ENCODE results near the gene NDUFS6. TPM values are rescaled to one million over a fixed set of nuclear protein-coding genes. Genes with fewer than 3 reads are reported as not detected.
"Not testable (repeated sequence)": the region's sequence is repeated elsewhere in the genome, so short reads cannot be mapped to it uniquely, and the experiment has no call there.

NDUFS6 gene
- total RNA-seq, 1 donor from 2014 or later, result 26.8 TPM

DNA sequence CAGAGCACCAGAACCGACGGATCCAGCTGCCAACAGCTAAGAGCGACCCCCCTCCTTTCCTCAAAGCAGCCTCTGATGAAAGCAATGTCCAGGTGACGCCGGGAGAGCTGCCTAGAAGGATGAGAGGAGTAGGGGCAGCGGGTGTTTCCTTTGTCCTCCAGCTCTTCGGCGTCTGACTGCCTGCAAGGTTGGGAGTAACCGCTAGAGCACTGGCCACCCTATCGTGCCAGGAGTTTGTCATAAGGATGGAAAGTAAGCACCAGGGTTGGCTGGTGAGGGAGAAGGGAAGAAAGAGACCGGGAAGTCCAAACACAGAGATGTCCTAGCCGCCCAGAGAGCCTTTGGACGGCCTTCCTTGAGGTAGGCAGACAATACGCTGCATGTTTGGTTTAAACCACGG lies 12.4 kb upstream of the NDUFS6 start:
- intact Hi-C loops (cut with DNase I), result no loop called here
- no peak overlapping the region for H3K4me3 ChIP-seq
- no peak for DNase-seq (ENCODE audit: extremely low spot score in 2 of 2)
- H3K9me3 ChIP-seq, result no peaks in the 10 kb centered on the region
- H3K27me3 ChIP-seq, result no peaks in the 10 kb centered on the region
- no peaks in the 10 kb centered on the region for H3K36me3 ChIP-seq
- H3K4me1 ChIP-seq, result peaks cover 6% of the 10 kb centered on the region
- TF ChIP-seq, protein P1, sequence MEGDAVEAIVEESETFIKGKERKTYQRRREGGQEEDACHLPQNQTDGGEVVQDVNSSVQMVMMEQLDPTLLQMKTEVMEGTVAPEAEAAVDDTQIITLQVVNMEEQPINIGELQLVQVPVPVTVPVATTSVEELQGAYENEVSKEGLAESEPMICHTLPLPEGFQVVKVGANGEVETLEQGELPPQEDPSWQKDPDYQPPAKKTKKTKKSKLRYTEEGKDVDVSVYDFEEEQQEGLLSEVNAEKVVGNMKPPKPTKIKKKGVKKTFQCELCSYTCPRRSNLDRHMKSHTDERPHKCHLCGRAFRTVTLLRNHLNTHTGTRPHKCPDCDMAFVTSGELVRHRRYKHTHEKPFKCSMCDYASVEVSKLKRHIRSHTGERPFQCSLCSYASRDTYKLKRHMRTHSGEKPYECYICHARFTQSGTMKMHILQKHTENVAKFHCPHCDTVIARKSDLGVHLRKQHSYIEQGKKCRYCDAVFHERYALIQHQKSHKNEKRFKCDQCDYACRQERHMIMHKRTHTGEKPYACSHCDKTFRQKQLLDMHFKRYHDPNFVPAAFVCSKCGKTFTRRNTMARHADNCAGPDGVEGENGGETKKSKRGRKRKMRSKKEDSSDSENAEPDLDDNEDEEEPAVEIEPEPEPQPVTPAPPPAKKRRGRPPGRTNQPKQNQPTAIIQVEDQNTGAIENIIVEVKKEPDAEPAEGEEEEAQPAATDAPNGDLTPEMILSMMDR (IDR thresholded peaks at IDR 0.05), result no peak
- TF ChIP-seq POLR2A (IDR thresholded peaks at IDR 0.05) (no peak), POLR2AphosphoS5 (IDR thresholded peaks at IDR 0.05; ENCODE audit: insufficient read depth in 1 of 2, low read depth in 1 of 2) (no peak)
- no peak overlapping the region for H3K27ac ChIP-seq

DNA sequence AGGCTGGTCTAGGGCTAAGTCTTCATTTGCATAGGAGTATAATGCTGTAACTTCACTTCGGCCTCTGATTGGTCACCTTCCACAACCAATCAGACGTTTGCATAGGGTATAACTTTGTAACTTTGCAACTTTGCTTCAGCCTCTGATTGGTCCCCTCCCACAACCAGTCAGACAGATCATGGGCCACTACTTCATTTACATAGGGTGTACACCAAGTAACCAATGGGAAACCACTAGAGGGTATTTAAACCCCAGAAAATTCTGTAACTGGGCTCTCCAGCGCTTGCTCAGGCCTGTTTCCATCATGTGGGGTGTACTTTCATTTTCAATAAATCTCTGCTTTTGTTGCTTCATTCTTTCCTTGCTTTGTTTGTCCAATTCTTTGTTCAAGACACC lies 11.8 kb upstream of the NDUFS6 start:
- H3K36me3 ChIP-seq; DNase-seq (ENCODE audit: extremely low spot score in 2 of 2); H3K27me3 ChIP-seq; intact Hi-C loops (cut with DNase I); H3K27ac ChIP-seq; H3K4me3 ChIP-seq; H3K4me1 ChIP-seq; H3K9me3 ChIP-seq: not testable (repeated sequence)

DNA sequence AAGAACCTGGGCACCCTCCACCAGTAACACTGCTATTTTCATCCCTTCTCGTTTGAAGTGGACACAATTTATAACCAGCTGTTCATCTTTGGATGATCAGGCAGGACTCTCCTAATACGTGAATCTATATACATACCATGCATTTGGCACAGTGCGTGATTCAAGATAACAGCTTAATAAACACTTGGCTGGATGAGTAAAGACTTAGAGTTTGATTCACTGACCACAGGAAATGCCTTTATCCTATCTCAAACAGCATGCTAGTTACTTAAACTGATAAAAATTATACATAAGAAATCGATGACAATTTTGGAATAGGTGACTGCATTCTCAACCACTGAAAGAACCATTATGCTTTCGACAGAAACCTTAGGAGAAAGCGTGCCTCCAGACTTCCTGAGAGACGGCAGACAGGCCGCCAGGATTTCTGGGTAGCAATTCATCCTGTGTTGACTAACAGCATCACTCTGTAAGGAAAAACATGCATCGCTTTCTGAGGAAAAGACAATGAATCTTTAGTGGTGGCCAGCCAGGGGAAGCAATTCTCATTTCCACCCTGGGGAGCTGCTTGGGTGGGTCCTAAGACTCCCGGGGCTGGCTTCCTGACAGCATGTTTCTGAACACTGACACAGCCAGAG lies 11.3 kb upstream of the NDUFS6 start:
- no peak for DNase-seq (ENCODE audit: extremely low spot score in 2 of 2)

DNA sequence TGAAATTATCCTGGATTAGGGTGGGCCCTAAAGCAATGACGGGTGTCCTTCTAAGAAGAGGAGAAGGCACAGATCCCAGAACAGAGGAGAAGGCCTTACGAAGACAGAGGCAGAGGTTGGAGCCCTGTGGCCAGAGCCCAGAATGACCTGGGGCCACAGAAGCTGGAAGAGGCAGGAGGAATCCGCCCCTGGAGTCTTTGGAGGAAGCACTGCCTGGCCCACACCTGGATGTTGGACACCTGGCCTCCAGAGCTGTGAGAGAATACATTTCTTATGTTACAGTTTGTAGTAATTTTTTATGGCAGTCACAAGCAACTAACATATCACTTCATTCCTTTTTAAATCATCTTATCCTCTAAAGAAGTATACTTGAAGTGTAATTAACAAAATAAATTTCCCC lies 10.0 kb upstream of the NDUFS6 start:
- H3K4me3 ChIP-seq, result no peak overlapping the region
- intact Hi-C loops (cut with DNase I), result no loop called here
- no peaks in the 10 kb centered on the region for H3K27me3 ChIP-seq
- no peaks in the 10 kb centered on the region for H3K9me3 ChIP-seq
- peaks cover 6% of the 10 kb centered on the region for H3K4me1 ChIP-seq
- TF ChIP-seq POLR2A (IDR thresholded peaks at IDR 0.05) (no peak), POLR2AphosphoS5 (IDR thresholded peaks at IDR 0.05; ENCODE audit: insufficient read depth in 1 of 2, low read depth in 1 of 2) (no peak)
- TF ChIP-seq, protein P1 (IDR thresholded peaks at IDR 0.05), result no peak
- H3K27ac ChIP-seq, result no peak overlapping the region
- no peak for DNase-seq (ENCODE audit: extremely low spot score in 2 of 2)
- H3K36me3 ChIP-seq, result no peaks in the 10 kb centered on the region

More for the DNA sequence above, 11.3 kb upstream of the NDUFS6 start:
- no peaks in the 10 kb centered on the region for H3K9me3 ChIP-seq
- TF ChIP-seq, protein P1 (IDR thresholded peaks at IDR 0.05), result no peak
- no peak for TF ChIP-seq POLR2A (IDR thresholded peaks at IDR 0.05)
- TF ChIP-seq POLR2AphosphoS5 (IDR thresholded peaks at IDR 0.05; ENCODE audit: insufficient read depth in 1 of 2, low read depth in 1 of 2), result no peak
- H3K27me3 ChIP-seq, result no peaks in the 10 kb centered on the region
- H3K27ac ChIP-seq, result no peak overlapping the region
- intact Hi-C loops (cut with DNase I), result no loop called here
- H3K4me1 ChIP-seq, result peaks cover 6% of the 10 kb centered on the region
- no peaks in the 10 kb centered on the region for H3K36me3 ChIP-seq
- H3K4me3 ChIP-seq, result no peak overlapping the region

DNA sequence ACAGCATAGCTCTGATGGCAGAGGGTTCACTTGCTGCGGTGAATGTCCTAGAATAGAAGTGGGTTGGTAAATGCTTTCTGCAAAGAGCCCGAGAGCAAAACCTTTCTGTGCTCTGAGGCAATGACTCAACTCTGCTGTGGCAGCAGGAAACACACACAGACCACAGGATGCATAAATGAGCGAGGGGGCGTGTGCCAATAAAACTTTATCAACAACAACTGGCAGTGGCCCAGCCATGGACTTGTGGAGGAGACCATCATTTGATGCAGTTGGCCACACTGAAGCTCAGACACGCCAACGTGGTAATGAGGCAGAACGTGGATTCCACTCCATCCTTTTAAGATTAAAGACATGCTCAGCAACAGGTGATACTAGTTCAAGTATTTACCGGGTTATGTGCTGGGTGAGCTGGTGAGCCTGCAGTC lies 8.4 kb upstream of the NDUFS6 start:
- no peak overlapping the region for H3K4me3 ChIP-seq
- intact Hi-C loops (cut with DNase I), result no loop called here

More for the DNA sequence above, 8.4 kb upstream of the NDUFS6 start:
- Histone ChIP-seq H3K36me3 (peaks cover 0 to 11% of the 10 kb centered on the region in 2 donors), H3K4me1 (peaks cover 7% of the 10 kb centered on the region), H3K27me3 (no peaks in the 10 kb centered on the region), H3K9me3 (no peaks in the 10 kb centered on the region), H3K27ac (no peak overlapping the region)
- no peak for DNase-seq (ENCODE audit: extremely low spot score in 2 of 2)
- TF ChIP-seq POLR2A (IDR thresholded peaks at IDR 0.05), result no peak
- no peak for TF ChIP-seq POLR2AphosphoS5 (IDR thresholded peaks at IDR 0.05; ENCODE audit: insufficient read depth in 1 of 2, low read depth in 1 of 2)
- TF ChIP-seq, protein P1 (IDR thresholded peaks at IDR 0.05), result no peak

Data from vagina (tissue), 2 donors.